NCI-H526 treated with DMSO at 0.1 percent for 48 hours (cell line): ENCODE measurements around the gene TNFAIP8.
"Not testable (repeated sequence)": the region's sequence is repeated elsewhere in the genome, so short reads cannot be mapped to it uniquely, and the experiment has no call there.

Experiments
- DNase-seq: peaks from one replicate; lab custom pipeline; 2025; lab: John Stamatoyannopoulos, UW

TNFAIP8 gene

DNA sequence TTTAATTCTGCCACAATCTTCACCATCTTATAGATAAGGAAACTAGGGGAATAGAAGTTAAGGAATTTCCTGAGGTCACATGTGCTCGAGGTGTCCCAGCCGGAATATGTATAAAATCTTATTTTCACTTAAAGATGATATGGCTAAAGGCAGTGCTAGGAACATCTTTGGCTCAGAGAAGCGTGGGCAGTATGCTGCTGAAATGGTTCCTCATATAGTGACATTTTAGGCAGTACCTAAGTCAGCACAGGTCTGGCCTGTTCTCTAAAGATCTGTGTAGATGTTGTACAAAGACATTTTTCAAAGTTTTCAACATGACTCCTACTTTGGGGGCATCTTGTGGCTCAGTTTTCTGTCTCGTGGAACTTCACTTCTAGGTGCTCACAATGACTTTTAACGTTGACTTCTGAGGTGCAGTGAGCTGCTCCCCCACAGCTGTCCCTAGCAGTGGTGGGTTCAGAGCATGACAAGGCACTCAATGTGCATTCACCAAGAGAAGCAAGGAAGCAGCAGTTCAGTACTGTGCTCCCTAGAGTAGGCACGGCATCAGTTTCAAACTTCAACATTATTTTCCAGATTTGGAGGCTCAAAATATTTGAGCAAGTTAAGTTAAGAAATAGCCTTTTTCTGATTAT, 40.3 kb downstream of the TNFAIP8 start:
- DNase-seq = no peak

DNA sequence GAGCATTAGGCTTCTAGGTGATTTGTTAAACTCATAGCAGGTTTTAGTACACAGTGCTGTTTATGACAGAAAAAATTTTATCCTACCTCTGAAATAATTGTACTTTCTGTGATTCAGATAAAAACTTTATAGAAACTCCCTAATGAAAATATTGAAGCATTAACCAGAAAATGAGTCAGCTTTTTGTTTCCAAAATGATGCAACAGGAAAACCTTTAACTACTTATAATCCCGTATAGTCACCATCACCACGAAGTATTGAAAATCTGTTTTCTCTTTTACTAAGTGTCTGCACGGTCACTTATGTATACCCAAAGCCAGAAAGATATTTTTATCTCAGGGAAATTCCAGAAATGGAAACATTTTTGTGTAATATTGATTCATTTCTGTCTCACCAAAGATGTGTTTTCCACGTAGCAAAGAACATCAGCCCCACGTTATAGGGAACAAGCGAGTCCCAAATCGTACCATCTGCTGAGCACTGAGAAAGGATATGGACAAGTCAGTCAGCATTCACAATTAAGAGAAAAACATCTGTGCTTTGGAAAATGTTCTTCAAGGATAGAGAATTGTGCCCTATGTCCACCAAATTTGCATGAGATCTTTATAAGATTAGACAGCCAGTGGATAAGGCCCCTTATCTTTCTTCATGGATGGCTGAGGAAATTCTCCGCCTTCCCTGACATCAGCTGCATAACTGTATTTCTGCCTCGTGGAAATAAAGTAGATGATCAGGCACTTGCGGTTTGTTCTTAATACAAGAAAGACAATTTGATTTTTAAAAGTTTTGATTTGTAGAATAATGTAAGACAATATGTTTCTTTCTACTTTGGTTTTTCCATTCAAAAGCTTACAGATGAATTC, 41.9 kb downstream of the TNFAIP8 start:
- no peak for DNase-seq

- DNase-seq = peak; percentile 10
Observed at GRCh38 chr5:119398727-119399466, 43.1 kb downstream of the TNFAIP8 start.

DNA sequence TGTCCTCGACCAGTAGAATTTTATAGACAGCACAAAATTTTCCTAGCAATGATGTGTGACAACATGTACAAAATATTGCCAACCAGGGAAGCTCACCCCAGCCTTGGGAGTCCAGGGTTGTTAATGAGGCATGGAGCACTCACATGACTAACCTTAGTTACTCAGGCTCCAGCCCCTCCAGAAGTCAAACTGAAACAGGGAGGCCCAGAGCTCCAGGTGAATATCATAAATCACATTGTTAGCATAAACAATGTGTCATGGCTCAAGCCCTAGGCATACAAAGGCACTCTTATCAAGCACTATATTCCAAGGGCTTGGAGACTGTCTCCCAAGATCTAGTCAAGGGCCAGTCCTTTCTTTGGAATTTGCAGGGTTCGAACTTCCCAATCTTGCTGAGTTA, 44.4 kb downstream of the TNFAIP8 start:
- peak; percentile 74 for DNase-seq

- DNase-seq = no peak
Observed at GRCh38 chr5:119402081-119402480, 46.3 kb downstream of the TNFAIP8 start.

GRCh38 chr5:119402555-119402954, 46.7 kb downstream of the TNFAIP8 start:
- no peak for DNase-seq

- no peak for DNase-seq
Observed at GRCh38 chr5:119404033-119404432, 48.2 kb downstream of the TNFAIP8 start.

DNA sequence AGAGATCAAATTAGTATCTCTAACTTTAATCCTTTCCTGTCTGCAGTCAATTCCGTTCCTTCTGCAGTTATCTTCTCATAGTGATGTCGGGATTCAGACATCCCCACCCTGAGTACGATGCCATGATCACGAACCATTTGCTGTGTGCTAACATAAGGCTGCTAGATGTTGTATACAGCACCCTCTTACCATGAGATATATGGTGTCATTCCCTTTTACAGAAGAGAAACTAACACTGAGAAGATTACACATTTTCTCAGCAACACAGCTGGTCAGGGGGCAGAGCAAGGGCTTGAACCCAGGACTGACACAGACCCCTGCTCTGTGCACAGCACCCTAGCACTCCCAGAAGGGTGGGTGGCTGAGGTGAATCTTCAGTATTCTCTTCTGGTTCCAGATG, 49.6 kb downstream of the TNFAIP8 start:
- no peak for DNase-seq

- DNase-seq = no peak
Observed at GRCh38 chr5:119406551-119407110, 50.8 kb downstream of the TNFAIP8 start.

- DNase-seq = no peak
Observed at GRCh38 chr5:119409235-119409815, 53.5 kb downstream of the TNFAIP8 start.

GRCh38 chr5:119410448-119411159, 54.8 kb downstream of the TNFAIP8 start:
- DNase-seq = no peak

GRCh38 chr5:119411361-119412278, 55.8 kb downstream of the TNFAIP8 start:
- peak; percentile 61 for DNase-seq

GRCh38 chr5:119412279-119413227, 56.7 kb downstream of the TNFAIP8 start:
- no peak for DNase-seq

DNA sequence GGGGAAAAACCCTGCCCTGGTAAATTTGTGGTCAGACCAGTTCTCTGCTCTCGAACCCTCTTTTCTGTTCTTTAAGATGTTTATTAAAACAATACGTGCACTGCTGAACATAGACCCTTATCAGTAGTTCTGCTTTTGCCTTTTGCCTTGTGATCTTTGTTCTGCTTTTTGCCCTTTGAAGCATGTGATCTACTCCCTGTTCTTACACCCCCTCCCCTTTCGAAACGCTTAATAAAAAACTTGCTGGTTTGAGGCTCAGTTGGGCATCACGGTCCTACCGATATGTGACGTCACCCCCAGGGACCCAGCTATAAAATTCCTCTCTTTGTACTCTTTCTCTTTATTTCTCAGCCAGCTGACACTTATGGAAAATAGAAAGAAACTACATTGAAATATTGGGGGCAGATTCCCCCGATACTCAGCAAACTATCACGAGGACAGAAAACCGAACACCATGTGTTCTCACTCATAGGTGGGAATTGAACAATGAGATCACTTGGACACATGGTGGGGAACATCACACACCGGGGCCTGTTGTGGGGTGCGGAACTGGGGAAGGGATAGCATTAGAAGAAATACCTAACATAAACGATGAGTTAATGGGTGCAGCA, 58.4 kb downstream of the TNFAIP8 start:
- not testable (repeated sequence) for DNase-seq

DNA sequence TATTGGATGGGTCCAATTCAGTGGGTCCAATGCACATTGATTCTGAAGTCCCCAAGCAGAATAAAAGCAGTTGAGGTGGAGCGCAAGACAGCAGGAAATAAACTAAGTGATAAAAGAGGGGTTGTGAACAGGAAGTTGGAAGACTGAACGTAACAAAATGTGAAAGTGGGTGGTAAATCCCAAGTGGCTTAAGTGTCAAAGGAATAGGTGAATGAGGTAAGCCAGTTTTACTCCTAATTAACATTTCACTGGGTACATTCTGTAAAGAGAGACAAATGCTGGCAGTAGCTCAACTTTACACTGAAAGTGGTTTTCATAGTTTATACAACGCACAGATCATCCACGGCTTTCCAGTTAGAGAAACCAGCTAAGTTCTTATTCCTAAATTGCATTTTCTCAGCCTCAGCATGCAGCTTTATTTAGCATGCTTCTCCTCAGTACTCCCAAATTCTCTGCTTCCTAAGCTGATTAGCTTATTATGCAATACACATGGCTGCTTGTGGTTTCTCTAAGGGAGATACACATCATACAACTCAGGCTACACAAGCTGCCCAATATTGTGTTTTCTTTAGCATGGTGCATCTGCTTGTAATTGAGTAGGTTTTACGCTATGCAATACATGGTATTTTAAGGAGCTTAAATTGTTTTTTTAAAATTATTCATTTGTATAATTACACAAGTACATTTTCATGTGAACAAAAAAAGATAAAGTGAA, 62.2 kb downstream of the TNFAIP8 start:
- no peak for DNase-seq

DNA sequence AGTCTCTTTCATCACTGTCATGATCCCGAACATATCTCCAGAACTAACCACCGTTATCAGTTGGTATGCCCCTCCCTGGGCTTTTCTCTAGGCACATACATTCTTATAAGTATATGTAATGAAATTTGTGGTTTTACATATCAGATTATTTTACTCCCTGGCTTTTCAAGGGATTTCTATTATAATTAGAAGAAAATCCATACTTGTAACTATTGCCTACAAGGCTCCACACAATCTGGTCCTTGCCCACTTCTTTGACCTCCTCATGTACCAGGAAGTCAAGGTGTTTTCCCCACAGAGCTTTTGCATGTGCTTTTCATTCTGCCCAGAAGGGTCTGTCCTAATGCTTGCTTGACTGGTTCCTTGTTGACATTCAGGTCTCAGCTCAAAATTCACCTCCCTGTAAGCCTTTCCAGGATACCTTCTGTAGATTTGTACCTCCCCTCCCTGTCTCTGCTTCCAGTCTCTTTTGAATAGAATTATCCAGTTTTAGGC, 62.8 kb downstream of the TNFAIP8 start:
- DNase-seq = no peak

GRCh38 chr5:119420169-119420568, 64.3 kb downstream of the TNFAIP8 start:
- no peak for DNase-seq

- no peak for DNase-seq
Observed at GRCh38 chr5:119426057-119426456, 70.2 kb downstream of the TNFAIP8 start.
